ENCODE data around the gene C1QTNF8. TPM values are rescaled to one million over a fixed set of nuclear protein-coding genes. Genes with fewer than 3 reads are reported as not detected.

C1QTNF8 gene
- total RNA-seq, 1 experiment from 2014 or later: 0.27 TPM

- H3K79me2 ChIP-seq (ENCODE audit: insufficient read depth, low read length): no peaks in the 10 kb centered on the region
- H2AFZ ChIP-seq (ENCODE audit: low read depth, low read length, poor library complexity, severe bottlenecking): no peak overlapping the region
- no peaks in the 10 kb centered on the region for H3K9me2 ChIP-seq (ENCODE audit: insufficient read depth)
- no peak overlapping the region for H3K4me2 ChIP-seq (ENCODE audit: low read length)
- ChIA-PET CTCF (no interaction called here), RAD21 (ENCODE audit: low non-redundant PET in 1 of 2, low total read pairs in 2 of 2, uncharacterized antibody in 2 of 2, unreplicated experiment in 2 of 2) (no interaction called here), POLR2A (no interaction called here)
- no peaks in the 10 kb centered on the region for H3K36me3 ChIP-seq (ENCODE audit: control insufficient read depth in 1 of 2, insufficient read depth in 2 of 2, low read length in 2 of 2)
- H3K4me1 ChIP-seq (ENCODE audit: control insufficient read depth in 1 of 2, insufficient read depth in 2 of 2, low read length in 2 of 2): no peaks in the 10 kb centered on the region
- H3K4me3 ChIP-seq (replicated peaks in 1 of 2; ENCODE audit: low read depth in 1 of 2, low read length in 2 of 2): no peak overlapping the region
- H3K27ac ChIP-seq (ENCODE audit: low read depth, low read length): no peak overlapping the region
- H3K9ac ChIP-seq (ENCODE audit: low read length): no peak overlapping the region
- ATAC-seq (no peak), DNase-seq (ENCODE audit: low read depth, low spot score) (no peak)
- no peaks in the 10 kb centered on the region for H4K20me1 ChIP-seq (ENCODE audit: insufficient read depth)
- no TSS peak for BruUV-seq (replicated peaks)
- TF ChIP-seq ZFX (IDR thresholded peaks at IDR 0.05) (no peak), YY1 (IDR thresholded peaks at IDR 0.05; ENCODE audit: extremely low read depth, insufficient replicate concordance, low read depth, low read length) (no peak), RAD21 (IDR thresholded peaks at IDR 0.05; ENCODE audit: low read depth) (no peak), SP1 (IDR thresholded peaks at IDR 0.05; ENCODE audit: low read depth) (no peak), SIN3A (IDR thresholded peaks at IDR 0.05; ENCODE audit: low read depth) (no peak), POLR2AphosphoS5 (IDR thresholded peaks at IDR 0.05; ENCODE audit: low read depth, low read length) (no peak), CTCF (IDR thresholded peaks at IDR 0.05 in 2 of 3, conservative IDR thresholded peaks at IDR 0.05 in 1 of 3; ENCODE audit: borderline replicate concordance in 1 of 3, insufficient read depth in 1 of 3, low read depth in 2 of 3, low read length in 2 of 3) (no peak), CBX3 (IDR thresholded peaks at IDR 0.05; ENCODE audit: low read depth) (no peak), ELF1 (IDR thresholded peaks at IDR 0.05; ENCODE audit: borderline replicate concordance, low read depth) (no peak)
- no peaks in the 10 kb centered on the region for H3K27me3 ChIP-seq (ENCODE audit: insufficient read depth, low read length)
- peaks cover 0 to 6% of the 10 kb centered on the region in 2 experiments; a peak in 1 of 4 replicates for H3K9me3 ChIP-seq (ENCODE audit: control insufficient read depth in 1 of 2, insufficient read depth in 1 of 2, low read depth in 1 of 2, low read length in 2 of 2)
- intact Hi-C loops (cut with micrococcal nuclease): no loop called here
These were observed 47.9 kb upstream of the C1QTNF8 start for GRCh38 chr16:1143761-1144450.
